ENCODE data around the gene MXD4.

Gene MXD4

DNA sequence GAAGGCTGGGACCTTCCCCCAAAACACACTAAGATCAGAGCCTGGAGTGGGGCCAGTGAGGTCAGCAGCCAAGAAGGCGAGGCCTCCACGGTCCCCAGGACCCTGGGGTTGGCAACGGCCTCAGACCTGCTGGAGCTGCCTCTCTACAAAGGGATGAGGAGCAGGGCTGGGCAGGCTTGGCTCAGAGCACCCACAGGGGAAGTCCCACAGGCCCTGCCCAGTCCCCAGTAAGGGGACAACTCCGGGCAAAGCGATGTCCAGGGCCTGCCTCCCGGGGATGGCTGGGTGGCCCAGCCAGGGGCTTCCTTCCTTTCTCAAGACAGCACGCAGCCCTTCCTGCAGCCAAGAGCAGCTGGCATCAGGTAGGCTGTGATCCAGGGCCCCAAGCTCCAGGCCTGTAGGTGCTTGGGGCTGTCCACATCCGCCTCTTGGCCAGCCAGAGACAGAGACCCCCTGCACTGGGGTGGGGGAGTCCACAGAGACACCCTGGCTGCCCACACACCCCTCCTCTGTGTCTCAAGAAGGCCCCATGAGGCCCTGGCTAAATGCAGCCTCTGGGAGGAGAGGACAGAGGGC lies 5.7 kb downstream of the MXD4 start:
- no peak overlapping the region for H3K27ac Mint-ChIP-seq
- H3K4me3 Mint-ChIP-seq: no peak overlapping the region

DNA sequence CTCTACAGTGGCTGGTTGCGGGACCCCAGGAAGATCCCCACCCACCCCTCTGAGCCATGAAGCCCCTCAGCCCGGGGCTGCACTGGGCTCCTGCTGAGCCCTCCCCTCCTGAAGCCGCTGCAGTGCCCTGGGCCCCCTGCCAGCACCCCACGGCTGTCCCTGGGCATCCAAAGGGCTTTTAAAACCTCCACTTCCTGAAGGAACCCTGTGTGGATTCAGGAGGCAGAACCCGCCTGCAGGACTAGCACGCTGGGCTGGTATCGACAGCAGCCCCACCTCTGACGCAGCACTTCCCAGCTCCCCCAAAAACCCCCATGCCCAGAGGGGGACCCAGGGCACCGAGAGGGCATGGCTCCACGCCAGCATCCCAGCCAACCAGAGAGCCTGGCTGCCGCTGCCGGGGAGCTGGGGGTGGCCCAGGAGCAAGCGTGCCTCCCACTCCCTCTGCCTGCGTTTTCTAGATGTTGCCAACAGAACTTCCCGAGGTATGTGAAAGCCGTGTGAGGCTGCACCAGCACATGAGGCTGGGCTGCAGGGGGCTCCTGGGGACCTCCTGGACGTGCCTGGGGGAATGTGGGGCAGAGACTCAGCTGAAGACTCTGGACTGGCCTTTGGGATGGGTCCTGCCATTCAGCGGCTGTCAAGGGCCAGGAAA lies 6.3 kb downstream of the MXD4 start:
- no peak for DNase-seq
- no peak overlapping the region for H3K27ac Mint-ChIP-seq
- H3K9me3 Mint-ChIP-seq: no peaks in the 10 kb centered on the region

More for the DNA sequence above, 5.7 kb downstream of the MXD4 start:
- DNase-seq: no peak
- H3K27me3 Mint-ChIP-seq: no peaks in the 10 kb centered on the region
- no peaks in the 10 kb centered on the region for H3K4me1 Mint-ChIP-seq
- no peaks in the 10 kb centered on the region for H3K36me3 Mint-ChIP-seq (ENCODE audit: low read depth)
- no peak for ATAC-seq
- H3K9me3 Mint-ChIP-seq: no peaks in the 10 kb centered on the region

DNA sequence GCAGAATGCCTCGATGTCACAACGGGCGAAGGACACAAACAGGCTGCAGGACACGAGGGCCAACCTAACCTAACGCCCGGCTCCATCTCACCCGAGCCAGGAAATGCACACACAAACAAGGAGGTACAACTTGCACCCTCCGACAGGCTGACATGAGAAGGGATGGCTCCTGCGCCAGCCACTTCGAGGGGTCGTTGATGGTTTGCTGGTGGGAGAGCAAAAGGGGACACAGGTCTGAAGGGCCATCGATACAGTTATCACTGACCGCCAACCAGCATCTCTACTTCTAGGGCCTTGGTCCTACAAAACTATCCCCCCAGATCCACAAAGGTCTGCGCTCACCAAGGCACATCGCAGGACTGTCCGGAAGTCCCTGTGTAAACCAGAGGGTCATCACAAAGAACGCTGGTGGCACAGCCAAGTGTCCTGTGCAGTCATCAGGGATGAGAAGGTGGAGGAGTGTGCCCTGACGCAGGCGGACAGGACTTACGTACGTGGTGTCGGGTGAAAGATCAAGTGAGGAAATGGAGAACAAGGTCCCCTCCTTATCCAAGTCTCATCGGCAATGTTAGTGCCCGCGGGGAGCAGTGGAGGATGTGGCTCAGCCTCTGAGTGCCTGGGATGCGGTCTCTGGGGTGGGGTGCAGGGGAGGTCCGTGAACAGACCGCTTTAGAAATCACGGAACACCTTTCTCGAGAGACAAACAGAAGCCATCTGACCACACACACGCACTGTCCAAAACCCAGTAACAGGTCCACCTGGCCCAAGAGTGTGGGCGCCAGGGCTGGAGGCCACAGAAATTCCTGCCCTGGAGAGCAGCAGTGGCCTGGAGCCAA lies 7.0 kb downstream of the MXD4 start:
- Mint-ChIP-seq H3K9me3 (no peaks in the 10 kb centered on the region), H3K27me3 (no peaks in the 10 kb centered on the region), H3K4me1 (no peaks in the 10 kb centered on the region), H3K27ac (no peak overlapping the region), H3K36me3 (ENCODE audit: low read depth) (no peaks in the 10 kb centered on the region), H3K4me3 (no peak overlapping the region)
- no peak for ATAC-seq
- no peak for DNase-seq

More for the DNA sequence above, 6.3 kb downstream of the MXD4 start:
- no peaks in the 10 kb centered on the region for H3K36me3 Mint-ChIP-seq (ENCODE audit: low read depth)
- no peak overlapping the region for H3K4me3 Mint-ChIP-seq
- H3K27me3 Mint-ChIP-seq: no peaks in the 10 kb centered on the region
- no peak for ATAC-seq
- no peaks in the 10 kb centered on the region for H3K4me1 Mint-ChIP-seq

DNA sequence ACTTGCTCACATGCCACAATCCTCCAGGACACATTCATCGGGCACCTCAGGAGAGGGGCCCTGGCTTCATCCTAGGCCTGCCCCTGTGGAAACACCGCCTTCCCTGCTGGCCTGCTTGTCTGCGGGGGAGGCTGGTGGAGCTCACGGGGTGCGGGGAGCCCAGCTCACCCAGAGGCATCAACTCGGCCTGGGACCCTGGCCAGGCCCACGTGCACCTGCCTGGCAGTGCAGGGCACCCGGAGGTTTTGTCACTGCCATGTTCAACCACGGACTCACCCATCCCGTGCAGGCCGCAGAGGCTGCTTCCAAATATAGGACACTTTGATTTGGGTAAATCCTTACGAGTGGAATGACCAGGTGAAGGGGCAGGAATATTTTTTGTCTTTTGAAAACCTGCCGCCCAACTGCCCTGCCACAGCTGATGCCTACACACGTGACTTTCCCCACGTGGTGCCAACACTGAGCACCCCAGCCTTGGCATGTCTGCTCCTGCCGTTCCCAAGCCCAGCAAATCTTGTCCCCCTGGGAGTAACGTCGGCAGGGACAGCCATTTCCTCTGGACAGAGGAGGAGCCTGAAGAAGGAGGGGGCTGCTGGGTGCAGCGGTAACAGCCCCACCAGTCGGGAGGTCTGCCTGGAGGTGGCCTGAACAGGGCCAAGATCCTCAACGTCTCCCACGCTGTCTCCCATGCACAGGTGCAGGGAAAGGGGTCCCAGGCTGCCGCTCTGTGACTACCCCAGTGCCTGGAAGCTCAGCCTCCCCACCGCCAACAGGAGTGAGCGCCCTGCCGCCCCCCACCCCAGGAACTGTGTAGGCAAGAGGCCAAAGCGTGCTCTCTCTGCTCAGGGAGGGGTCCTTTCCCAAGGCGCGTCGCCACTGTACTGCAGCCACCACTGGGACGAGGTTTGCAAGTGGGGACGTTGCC lies 8.5 kb downstream of the MXD4 start:
- H3K4me3 Mint-ChIP-seq: no peak overlapping the region
- no peak overlapping the region for H3K27ac Mint-ChIP-seq
- H3K9me3 Mint-ChIP-seq: no peaks in the 10 kb centered on the region
- DNase-seq: no peak
- no peaks in the 10 kb centered on the region for H3K36me3 Mint-ChIP-seq (ENCODE audit: low read depth)
- H3K4me1 Mint-ChIP-seq: no peaks in the 10 kb centered on the region
- ATAC-seq: no peak
- no peaks in the 10 kb centered on the region for H3K27me3 Mint-ChIP-seq

DNA sequence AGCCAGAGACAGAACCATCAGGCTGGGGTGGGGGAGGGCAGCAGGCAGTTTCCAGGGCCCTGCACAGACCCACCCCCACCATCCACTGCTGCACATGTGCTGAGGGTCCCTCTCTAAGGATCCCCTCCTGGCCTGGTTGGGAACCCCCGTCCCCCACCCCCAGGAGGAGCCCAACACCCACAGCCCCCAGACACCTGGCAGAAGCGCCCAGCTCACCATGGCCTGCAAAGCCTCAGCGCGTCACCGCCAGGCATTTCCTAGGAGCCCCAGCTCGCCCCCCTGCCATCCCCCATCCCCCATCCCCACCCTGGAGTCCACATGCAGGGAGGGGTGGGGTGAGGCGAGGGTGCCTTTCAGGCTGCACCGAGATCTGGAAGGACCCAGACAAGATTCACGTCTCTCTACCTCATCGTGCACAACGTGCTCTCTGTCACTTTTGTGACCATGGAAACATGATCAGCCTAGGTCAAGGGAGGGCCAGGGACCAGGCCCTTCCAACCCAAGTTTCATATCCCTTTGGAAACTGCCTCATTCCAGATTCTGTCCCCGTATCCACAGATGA lies 9.3 kb downstream of the MXD4 start:
- Mint-ChIP-seq H3K9me3 (no peaks in the 10 kb centered on the region), H3K4me1 (no peaks in the 10 kb centered on the region), H3K36me3 (ENCODE audit: low read depth) (no peaks in the 10 kb centered on the region), H3K27ac (no peak overlapping the region), H3K4me3 (no peak overlapping the region), H3K27me3 (no peaks in the 10 kb centered on the region)
- ATAC-seq (no peak), DNase-seq (no peak)

DNA sequence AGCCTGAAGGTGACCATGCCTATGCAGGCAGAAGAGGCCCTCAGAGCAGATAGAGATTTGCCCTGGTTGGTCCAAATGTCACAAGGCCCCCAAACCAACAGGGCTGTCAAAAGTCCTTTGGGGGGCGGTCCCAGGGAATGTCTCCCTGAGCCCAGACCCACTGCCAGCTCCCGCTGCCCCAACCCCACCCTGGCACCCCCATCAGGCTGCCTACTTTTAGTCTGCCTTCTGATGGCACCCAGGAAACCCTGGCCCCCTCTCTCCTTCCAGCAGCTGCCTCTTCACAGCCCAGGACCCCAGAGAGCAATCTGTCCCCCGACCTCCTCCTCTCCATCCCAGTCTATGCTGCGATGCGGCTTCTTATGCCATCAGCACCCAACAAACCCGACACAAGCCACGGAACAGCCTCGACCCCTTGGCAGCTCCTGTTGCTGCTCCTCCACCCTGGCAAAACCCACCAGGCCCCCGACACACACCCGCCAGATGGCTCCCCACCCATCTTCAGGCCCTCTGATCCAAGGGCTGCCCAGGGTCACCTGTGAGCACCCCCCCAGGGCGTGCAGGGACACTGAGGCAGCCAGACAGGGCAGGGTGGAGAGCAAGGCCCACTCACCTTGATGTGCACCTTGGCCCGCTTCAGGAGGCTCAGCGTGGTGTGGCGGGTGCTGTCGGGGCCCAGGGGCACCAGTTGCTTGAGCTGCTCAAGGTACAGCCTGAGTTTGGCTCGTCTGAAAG lies 9.9 kb downstream of the MXD4 start:
- H3K9me3 Mint-ChIP-seq: no peaks in the 10 kb centered on the region
- no peaks in the 10 kb centered on the region for H3K27me3 Mint-ChIP-seq
- no peak for ATAC-seq
- no peak overlapping the region for H3K27ac Mint-ChIP-seq
- no peak for DNase-seq
- H3K4me1 Mint-ChIP-seq: no peaks in the 10 kb centered on the region
- no peaks in the 10 kb centered on the region for H3K36me3 Mint-ChIP-seq (ENCODE audit: low read depth)
- no peak overlapping the region for H3K4me3 Mint-ChIP-seq

DNA sequence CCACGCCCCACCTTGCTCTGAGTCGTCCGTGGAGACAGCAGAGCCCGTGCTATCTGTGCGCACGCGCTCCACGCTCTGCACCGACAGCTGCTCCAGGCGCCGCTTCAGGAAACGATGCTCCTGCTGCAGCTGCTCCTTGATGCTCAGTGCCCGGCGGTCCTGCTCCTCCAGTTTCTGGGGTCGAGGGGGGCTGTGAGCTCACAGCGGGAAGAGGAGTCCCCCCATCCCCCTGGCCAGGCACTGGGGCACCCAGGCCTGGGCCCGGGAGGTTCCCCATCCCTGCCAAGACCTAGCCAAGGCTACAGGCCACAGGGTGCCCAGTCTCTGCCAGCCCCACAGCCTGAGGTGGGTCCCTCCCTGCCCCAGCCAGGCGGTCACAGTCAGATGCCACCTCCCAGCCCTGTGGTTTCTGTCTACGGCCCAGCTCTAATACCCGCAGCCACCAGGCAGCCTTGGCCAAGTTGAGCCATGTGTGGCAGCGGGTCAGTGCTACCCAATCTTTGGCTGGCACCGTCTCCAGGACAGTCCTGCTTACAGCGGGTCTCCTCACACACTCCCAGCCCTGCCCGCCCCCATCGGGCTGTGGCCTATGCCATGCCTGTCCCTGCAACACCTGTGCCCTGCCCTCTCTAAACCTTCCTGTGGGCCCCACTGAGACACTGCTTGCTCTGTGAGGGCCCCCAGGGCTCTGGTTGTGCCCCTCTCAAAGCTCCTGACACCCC lies 10.7 kb downstream of the MXD4 start:
- no peak for DNase-seq
- H3K27me3 Mint-ChIP-seq: no peaks in the 10 kb centered on the region
- no peaks in the 10 kb centered on the region for H3K4me1 Mint-ChIP-seq
- no peak overlapping the region for H3K27ac Mint-ChIP-seq
- ATAC-seq: no peak
- H3K36me3 Mint-ChIP-seq (ENCODE audit: low read depth): no peaks in the 10 kb centered on the region
- H3K4me3 Mint-ChIP-seq: no peak overlapping the region
- H3K9me3 Mint-ChIP-seq: no peaks in the 10 kb centered on the region

DNA sequence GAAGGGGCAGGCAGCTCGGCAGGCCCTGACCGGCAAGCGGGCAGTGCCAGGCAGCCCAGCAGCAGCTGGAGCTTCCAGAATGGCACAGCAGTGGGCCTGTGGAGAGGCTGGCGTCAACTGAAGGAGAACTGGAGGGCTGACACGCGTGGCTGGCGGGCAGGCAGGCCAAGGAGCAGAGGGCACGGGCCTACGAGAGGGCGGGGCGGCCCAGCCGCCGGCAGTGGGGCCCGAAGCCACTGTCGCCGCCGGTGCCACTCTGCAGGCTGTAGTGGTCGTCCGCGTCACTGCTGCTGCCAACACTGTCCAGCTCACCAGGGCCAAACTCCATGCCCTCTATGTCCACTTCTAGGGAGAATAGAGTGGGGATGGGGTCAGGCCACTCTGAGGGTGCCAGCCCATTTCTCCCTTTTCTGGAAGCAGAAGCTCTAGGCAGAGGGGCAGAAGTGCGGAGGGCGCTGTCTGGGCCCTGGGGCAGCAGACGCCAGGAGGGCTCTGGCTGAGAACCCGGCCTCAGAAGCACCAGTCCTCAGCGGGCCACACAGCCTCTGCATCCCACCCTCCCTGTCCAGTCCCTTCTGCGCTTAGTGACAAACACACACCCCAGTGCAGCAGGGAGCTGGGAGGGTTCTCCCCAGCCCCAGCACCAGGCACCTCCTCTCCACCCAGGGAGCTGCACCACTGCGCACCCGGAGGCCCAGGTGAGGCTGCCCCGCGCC lies 11.4 kb downstream of the MXD4 start:
- no peaks in the 10 kb centered on the region for H3K36me3 Mint-ChIP-seq (ENCODE audit: low read depth)
- no peak overlapping the region for H3K27ac Mint-ChIP-seq

DNA sequence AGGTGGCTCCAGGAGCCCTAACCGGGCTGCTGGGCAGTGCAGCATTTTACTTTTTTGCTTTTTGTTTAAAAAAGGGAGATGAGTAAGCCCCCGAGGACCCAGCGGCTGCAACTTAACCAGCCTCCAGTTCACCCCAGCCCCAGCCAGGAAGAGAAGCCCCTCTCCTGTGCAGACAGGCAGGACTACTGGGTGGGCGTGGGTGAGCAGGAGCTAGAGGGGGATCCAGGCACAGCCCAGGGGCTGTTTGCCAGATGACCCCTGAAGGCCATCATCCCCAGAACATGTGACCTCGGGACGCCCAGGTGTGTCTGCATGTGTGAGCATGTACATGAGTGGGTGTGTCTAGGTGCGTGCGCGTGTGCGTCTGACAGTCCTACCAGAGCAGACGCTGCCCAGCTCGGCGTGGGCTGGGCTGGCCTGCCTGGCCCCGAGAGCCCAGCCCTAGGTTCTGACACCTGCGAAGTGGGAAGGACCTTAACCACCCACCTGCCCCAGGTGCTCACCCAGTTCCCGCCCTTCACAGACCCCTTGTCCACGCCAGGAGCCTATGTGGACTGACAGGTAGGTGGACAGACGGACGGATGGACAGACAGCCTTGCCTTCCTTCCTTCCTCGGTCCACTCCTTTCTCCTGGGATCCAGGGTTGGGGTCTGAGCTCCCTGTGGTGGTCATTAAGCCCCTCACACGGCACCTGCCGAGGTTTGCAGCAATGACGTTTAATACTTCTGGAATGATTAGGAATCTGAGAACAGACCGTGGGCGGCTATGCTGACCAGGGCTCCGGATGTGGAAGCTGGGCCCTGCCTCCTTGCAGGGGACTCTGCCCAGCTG lies 12.2 kb downstream of the MXD4 start:
- Mint-ChIP-seq H3K27me3 (no peaks in the 10 kb centered on the region), H3K4me1 (peaks cover 9% of the 10 kb centered on the region), H3K36me3 (ENCODE audit: low read depth) (no peaks in the 10 kb centered on the region), H3K4me3 (no peak overlapping the region), H3K27ac (no peak overlapping the region), H3K9me3 (no peaks in the 10 kb centered on the region)
- DNase-seq (no peak), ATAC-seq (no peak)

More for the DNA sequence above, 11.4 kb downstream of the MXD4 start:
- Mint-ChIP-seq H3K4me3 (no peak overlapping the region), H3K4me1 (peaks cover 1% of the 10 kb centered on the region), H3K9me3 (no peaks in the 10 kb centered on the region), H3K27me3 (no peaks in the 10 kb centered on the region)
- DNase-seq (no peak), ATAC-seq (no peak)

DNA sequence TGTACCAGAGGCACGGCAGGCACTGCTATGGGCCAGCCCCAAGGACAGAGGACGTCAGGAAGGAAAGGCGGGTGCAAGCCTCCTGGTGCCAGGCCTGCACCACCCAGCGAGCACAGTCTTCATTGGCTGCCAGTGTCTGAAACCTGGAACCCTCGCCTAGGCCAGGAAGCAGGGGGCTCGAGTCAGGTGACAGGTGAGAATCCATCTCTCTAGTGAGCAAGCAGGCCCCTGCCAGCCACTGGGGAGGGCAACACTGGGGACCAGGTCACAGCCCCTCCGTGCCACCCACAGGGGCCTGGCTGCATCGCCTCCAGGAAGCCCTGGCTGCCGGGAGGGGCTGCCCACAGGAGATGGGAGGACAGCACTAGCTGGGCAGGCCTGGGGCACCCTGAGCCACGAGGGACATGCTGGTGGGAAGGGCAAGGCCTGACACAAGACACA lies 13.1 kb downstream of the MXD4 start:
- ATAC-seq: no peak
- DNase-seq: no peak
- Mint-ChIP-seq H3K4me3 (no peak overlapping the region), H3K27me3 (no peaks in the 10 kb centered on the region), H3K27ac (no peak overlapping the region), H3K9me3 (no peaks in the 10 kb centered on the region), H3K4me1 (peaks cover 10% of the 10 kb centered on the region), H3K36me3 (ENCODE audit: low read depth) (no peaks in the 10 kb centered on the region)

DNA sequence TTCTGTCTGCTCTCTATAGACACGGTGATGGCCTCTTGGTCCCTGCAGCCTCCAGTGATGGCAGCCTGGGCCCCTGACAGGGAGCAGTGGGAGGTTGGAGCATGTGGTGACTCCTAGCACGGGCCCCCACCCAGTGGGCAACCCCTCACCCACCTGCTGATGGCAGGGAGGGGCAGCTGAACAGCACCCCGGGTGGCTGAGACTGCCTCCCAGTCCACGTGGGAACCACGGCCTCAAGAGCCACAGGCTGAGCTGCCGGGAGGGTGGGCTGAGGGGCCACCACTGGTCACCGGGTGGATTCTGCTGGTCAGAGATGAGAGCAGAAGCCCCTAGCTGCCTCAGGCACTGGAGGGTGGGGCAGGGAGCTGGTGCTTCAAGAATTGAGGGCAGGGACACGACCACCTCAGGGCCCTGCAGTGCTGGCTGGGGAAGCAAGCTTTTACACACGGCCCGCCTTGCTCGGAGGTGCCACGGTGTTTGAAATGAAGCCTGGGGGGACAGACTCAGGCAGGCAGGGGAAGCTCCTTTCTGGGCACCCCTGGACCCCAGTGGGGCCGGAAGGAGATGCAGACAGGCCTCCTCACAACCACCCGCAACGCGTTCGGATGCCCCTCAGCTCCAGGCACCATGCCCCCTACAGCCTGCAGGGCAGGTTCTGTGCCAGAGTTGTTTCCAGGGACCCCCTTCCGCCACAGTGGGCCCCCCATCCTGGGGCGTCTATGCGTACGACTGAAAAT lies 13.7 kb downstream of the MXD4 start:
- no peaks in the 10 kb centered on the region for H3K36me3 Mint-ChIP-seq (ENCODE audit: low read depth)
- ATAC-seq (no peak), DNase-seq (no peak)
- H3K4me3 Mint-ChIP-seq: no peak overlapping the region
- H3K9me3 Mint-ChIP-seq: no peaks in the 10 kb centered on the region
- no peak overlapping the region for H3K27ac Mint-ChIP-seq
- H3K4me1 Mint-ChIP-seq: peaks cover 17% of the 10 kb centered on the region
- H3K27me3 Mint-ChIP-seq: no peaks in the 10 kb centered on the region
